Activated CD4-positive, alpha-beta T cell treated with anti-CD3 and anti-CD28 coated beads, Interleukin-2, amount 10 ng/mL, durations not matched to agents 24 days and 14 days (primary cell): ENCODE data around the gene PCDHA11. TPM values are rescaled to one million over a fixed set of nuclear protein-coding genes. Genes with fewer than 3 reads are reported as not detected.
"Not testable (repeated sequence)": the region's sequence is repeated elsewhere in the genome, so short reads cannot be mapped to it uniquely, and the experiment has no call there.

Experiments
- DNase-seq: peaks from one replicate; pipeline ENCODE4 v3.0.0; 2022
- H3K27ac Mint-ChIP-seq: one replicate; pipeline ENCODE4 v1.8.0; 2022; ENCODE audit warnings: mild to moderate bottlenecking, mixed read lengths
- H3K27me3 Mint-ChIP-seq: one replicate; pipeline ENCODE4 v1.8.0; 2022; ENCODE audit warnings: mixed read lengths
- H3K36me3 Mint-ChIP-seq: one replicate; pipeline ENCODE4 v1.8.0; 2022; ENCODE audit warnings: low read depth, mild to moderate bottlenecking, mixed read lengths
- H3K4me1 Mint-ChIP-seq: one replicate; pipeline ENCODE4 v1.8.0; 2021; ENCODE audit warnings: mixed read lengths
- H3K4me3 Mint-ChIP-seq: one replicate; pipeline ENCODE4 v1.8.0; 2022; ENCODE audit warnings: mild to moderate bottlenecking, moderate library complexity, mixed read lengths
- H3K9me3 Mint-ChIP-seq: one replicate; pipeline ENCODE4 v1.8.0; 2021; ENCODE audit warnings: mixed read lengths
- intact Hi-C: fragments of 100-400 bp; cut with micrococcal nuclease; formaldehyde crosslinking; loops from one replicate; pipeline ENCODE4 v1.15.1; 2023
- total RNA-seq: library from RNA; stranded (reverse); gene quantifications from 2 replicates; pipeline ENCODE4 v1.2.3, GENCODE V29; 2022

PCDHA11 gene, protein sequence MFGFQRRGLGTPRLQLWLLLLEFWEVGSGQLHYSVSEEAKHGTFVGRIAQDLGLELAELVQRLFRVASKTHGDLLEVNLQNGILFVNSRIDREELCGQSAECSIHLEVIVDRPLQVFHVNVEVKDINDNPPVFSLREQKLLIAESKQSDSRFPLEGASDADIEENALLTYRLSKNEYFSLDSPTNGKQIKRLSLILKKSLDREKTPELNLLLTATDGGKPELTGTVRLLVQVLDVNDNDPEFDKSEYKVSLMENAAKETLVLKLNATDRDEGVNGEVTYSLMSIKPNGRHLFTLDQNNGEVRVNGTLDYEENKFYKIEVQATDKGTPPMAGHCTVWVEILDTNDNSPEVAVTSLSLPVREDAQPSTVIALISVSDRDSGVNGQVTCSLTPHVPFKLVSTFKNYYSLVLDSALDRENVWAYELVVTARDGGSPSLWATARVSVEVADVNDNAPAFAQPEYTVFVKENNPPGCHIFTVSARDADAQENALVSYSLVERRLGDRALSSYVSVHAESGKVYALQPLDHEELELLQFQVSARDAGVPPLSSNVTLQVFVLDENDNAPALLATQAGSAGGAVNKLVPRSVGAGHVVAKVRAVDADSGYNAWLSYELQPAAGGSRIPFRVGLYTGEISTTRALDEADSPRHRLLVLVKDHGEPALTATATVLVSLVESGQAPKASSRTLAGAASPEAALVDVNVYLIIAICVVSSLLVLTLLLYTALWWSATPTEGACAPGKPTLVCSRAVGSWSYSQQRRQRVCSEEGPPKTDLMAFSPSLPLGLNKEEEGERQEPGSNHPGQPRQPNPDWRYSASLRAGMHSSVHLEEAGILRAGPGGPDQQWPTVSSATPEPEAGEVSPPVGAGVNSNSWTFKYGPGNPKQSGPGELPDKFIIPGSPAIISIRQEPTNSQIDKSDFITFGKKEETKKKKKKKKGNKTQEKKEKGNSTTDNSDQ
- total RNA-seq = not detected in 2 replicates

DNA sequence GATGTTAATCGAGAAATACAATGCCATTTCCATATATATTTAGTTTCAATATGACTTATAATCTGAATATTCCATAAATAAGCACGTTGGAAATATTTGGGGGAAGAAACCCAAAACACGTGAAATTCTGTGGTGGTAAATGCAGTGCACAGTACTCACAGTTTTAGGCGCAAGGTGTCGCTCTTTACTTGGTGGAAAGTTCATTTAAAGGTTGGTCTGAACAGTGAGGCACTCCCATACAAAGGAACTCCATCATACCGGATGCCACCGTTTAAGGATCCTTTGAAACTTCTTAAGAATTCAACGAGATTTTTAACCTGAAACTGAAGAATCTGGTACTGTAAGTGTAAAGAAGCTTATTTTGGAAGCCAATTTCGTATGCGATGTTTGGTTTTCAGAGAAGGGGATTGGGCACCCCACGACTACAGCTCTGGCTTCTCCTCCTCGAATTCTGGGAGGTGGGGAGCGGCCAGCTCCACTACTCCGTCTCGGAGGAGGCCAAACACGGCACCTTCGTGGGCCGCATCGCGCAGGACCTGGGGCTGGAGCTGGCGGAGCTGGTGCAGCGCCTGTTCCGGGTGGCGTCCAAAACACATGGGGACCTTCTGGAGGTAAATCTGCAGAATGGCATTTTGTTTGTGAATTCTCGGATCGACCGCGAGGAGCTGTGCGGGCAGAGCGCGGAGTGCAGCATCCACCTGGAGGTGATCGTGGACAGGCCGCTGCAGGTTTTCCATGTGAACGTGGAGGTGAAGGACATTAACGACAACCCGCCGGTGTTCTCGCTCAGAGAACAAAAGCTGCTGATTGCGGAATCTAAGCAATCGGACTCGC, at the start of gene PCDHA11:
Gene PCDHA11 (plus strand): TSS at position 237 of the 834 bp plus-strand sequence. CDS start 147 bp downstream, at position 384.
- intact Hi-C loops = no loop called here
- Mint-ChIP-seq H3K9me3 (peaks cover 6% of the 10 kb centered on the region), H3K27ac (no peak within 1 kb of the TSS), H3K27me3 (no peaks in the 10 kb centered on the region), H3K4me1 (no peaks in the 10 kb centered on the region), H3K36me3 (no peaks in the 10 kb centered on the region), H3K4me3 (no peak within 1 kb of the TSS)
- no peak for DNase-seq

DNA sequence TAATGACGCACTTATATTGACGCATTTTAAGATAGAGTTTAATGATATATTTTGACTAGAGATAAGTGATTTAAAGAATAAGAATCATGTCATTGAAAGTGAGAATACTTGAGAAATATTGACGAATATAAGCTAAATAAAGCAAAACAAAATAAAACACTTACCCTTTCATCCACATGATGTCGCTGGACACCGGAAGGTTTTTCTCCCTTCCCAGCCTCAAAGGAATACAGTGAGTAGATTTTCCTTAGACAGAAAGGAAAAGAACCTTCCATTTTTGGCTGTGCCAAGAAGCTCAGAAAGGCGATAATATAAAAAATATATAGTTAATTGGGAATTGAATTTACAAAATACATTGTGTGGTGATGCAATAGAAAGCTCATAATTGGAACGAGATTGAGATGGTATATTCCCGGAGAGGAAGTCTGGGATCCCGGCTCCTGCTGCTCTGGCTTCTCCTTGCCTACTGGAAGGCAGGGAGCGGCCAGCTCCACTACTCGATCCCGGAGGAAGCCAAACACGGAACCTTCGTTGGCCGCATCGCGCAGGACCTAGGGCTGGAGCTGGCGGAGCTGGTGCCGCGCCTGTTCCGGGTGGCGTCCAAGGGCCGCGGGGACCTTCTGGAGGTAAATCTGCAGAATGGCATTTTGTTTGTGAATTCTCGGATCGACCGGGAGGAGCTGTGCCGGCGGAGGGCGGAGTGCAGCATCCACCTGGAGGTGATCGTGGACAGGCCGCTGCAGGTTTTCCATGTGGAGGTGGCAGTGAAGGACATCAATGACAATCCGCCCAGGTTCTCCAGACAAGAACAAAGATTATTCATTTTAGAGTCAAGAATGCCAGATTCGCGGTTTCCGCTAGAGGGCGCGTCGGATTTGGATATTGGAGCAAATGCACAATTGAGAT, 47.1 kb upstream of the PCDHA11 start, which contains the start of gene PCDHA5:
Gene PCDHA5 (plus strand): TSS at position 239 of the 906 bp plus-strand sequence.
- intact Hi-C loops = no loop called here
- Mint-ChIP-seq H3K9me3 (peaks cover 4% of the 10 kb centered on the region), H3K36me3 (no peaks in the 10 kb centered on the region), H3K27me3 (no peaks in the 10 kb centered on the region), H3K4me3 (no peak within 1 kb of the TSS), H3K4me1 (no peaks in the 10 kb centered on the region), H3K27ac (no peak within 1 kb of the TSS)
- DNase-seq = no peak

DNA sequence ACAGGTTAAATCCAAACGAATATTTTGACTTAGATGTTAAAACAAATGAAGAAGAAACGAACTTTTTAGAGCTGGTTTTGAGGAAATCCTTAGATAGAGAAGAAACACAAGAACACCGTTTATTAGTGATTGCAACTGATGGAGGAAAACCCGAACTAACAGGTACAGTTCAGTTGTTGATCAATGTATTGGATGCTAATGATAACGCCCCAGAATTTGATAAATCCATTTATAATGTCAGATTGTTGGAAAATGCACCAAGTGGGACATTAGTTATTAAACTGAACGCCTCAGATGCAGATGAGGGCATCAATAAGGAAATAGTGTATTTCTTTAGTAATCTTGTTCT, 46.5 kb upstream of the PCDHA11 start:
- no peaks in the 10 kb centered on the region for H3K27me3 Mint-ChIP-seq
- no peak overlapping the region for H3K27ac Mint-ChIP-seq
- H3K4me1 Mint-ChIP-seq = no peaks in the 10 kb centered on the region
- H3K9me3 Mint-ChIP-seq = peaks cover 8% of the 10 kb centered on the region
- no peak for DNase-seq
- no peak overlapping the region for H3K4me3 Mint-ChIP-seq
- intact Hi-C loops = no loop called here
- H3K36me3 Mint-ChIP-seq = no peaks in the 10 kb centered on the region

DNA sequence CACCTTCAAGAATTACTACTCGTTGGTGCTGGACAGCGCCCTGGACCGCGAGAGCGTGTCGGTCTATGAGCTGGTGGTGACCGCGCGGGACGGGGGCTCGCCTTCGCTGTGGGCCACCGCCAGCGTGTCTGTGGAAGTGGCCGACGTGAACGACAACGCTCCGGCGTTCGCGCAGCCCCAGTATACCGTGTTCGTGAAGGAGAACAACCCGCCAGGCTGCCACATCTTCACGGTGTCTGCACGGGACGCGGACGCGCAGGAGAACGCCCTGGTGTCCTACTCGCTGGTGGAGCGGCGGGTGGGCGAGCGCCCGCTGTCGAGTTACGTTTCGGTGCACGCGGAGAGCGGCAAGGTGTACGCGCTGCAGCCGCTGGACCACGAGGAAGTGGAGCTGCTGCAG, 45.8 kb upstream of the PCDHA11 start:
- H3K36me3 Mint-ChIP-seq, H3K27ac Mint-ChIP-seq, H3K27me3 Mint-ChIP-seq, H3K4me3 Mint-ChIP-seq, H3K4me1 Mint-ChIP-seq, intact Hi-C loops, H3K9me3 Mint-ChIP-seq: not testable (repeated sequence)
- peak; percentile 49 for DNase-seq

DNA sequence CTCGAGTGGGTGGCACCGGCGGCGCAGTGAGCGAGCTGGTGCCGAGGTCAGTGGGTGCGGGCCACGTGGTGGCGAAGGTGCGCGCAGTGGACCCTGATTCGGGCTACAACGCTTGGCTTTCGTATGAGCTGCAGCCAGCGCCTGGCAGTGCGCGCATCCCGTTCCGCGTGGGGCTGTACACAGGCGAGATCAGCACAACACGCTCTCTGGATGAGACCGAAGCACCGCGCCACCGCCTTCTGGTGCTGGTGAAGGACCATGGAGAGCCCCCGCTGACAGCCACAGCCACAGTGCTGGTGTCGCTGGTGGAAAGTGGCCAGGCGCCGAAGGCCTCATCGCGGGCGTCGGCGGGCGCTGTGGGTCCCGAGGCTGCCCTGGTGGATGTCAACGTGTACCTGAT, 45.3 kb upstream of the PCDHA11 start:
- Mint-ChIP-seq H3K27me3 (no peaks in the 10 kb centered on the region), H3K9me3 (peaks cover 9% of the 10 kb centered on the region), H3K4me1 (no peaks in the 10 kb centered on the region), H3K36me3 (peaks cover 1% of the 10 kb centered on the region), H3K4me3 (no peak overlapping the region), H3K27ac (no peak overlapping the region)
- no peak for DNase-seq
- intact Hi-C loops = no loop called here

DNA sequence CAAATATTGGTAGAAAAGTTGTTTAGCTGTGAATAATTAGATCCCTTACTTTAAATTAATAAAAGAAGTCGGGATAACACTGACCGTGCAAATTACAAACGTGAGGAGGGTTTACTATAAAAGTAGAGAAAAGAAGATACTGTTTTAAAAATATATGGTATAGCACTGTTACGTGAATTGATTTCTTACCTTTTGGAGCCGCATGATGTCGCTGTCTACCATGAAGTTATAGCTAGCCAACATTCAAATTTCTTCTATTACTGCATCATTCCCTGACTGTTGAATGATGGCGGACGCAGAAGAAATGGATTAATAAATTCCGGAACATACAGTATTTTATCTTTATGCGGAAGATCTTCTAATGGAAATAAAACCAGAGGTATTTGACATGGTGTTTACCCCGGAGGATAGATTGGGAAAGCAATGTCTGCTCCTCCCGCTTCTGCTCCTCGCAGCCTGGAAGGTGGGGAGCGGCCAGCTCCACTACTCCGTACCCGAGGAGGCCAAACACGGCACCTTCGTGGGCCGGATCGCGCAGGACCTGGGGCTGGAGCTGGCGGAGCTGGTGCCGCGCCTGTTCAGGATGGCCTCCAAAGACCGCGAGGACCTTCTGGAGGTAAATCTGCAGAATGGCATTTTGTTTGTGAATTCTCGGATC, 40.9 kb upstream of the PCDHA11 start, which contains the start of gene PCDHA6:
Gene PCDHA6 (plus strand): TSS at position 257 of the 658 bp plus-strand sequence. CDS start 132 bp downstream, at position 389.
- intact Hi-C loops = no loop called here
- peaks cover 17% of the 10 kb centered on the region for H3K9me3 Mint-ChIP-seq
- DNase-seq = no peak

DNA sequence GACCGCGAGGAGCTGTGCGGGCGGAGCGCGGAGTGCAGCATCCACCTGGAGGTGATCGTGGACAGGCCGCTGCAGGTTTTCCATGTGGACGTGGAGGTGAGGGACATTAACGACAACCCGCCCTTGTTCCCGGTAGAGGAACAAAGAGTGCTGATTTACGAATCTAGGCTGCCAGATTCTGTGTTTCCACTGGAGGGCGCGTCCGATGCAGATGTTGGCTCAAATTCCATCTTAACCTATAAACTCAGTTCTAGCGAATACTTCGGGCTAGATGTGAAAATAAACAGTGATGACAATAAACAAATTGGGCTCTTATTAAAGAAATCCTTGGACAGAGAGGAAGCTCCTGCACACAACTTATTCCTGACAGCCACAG, 40.4 kb upstream of the PCDHA11 start:
- intact Hi-C loops = no loop called here
- H3K4me3 Mint-ChIP-seq = no peak overlapping the region
- no peaks in the 10 kb centered on the region for H3K4me1 Mint-ChIP-seq
- H3K27me3 Mint-ChIP-seq = no peaks in the 10 kb centered on the region
- no peak overlapping the region for H3K27ac Mint-ChIP-seq
- DNase-seq = no peak
- H3K36me3 Mint-ChIP-seq = peaks cover 3% of the 10 kb centered on the region
- peaks cover 20% of the 10 kb centered on the region for H3K9me3 Mint-ChIP-seq

More for the DNA sequence above, 40.9 kb upstream of the PCDHA11 start, which contains the start of gene PCDHA6:
- H3K27me3 Mint-ChIP-seq = no peaks in the 10 kb centered on the region
- peaks cover 3% of the 10 kb centered on the region for H3K36me3 Mint-ChIP-seq
- no peak within 1 kb of the TSS for H3K4me3 Mint-ChIP-seq
- H3K4me1 Mint-ChIP-seq = no peaks in the 10 kb centered on the region
- no peak within 1 kb of the TSS for H3K27ac Mint-ChIP-seq

DNA sequence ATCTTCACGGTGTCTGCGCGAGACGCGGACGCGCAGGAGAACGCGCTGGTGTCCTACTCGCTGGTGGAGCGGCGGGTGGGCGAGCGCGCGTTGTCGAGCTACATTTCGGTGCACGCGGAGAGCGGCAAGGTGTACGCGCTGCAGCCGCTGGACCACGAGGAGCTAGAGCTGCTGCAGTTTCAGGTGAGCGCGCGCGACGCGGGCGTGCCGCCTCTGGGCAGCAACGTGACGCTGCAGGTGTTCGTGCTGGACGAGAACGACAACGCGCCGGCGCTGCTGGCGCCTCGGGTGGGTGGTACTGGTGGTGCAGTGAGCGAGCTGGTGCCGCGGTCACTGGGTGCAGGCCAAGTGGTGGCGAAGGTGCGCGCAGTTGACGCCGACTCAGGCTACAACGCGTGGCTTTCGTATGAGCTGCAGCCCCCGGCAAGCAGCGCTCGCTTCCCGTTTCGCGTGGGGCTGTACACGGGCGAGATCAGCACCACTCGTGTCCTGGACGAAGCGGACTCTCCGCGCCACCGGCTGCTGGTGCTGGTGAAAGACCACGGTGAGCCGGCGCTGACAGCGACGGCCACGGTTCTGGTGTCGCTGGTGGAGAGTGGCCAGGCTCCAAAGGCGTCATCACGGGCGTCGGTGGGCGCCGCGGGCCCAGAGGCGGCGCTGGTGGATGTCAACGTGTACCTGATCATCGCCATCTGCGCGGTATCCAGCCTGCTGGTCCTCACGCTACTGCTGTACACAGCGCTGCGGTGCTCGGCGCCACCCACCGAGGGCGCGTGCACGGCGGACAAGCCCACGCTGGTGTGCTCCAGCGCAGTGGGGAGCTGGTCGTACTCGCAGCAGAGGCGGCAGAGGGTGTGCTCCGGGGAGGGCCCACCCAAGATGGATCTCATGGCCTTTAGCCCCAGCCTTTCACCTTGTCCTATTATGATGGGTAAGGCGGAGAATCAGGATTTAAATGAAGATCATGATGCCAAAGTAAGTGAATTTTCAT, 39.0 kb upstream of the PCDHA11 start:
- H3K4me1 Mint-ChIP-seq, H3K27ac Mint-ChIP-seq, H3K4me3 Mint-ChIP-seq, H3K36me3 Mint-ChIP-seq, DNase-seq, intact Hi-C loops, H3K27me3 Mint-ChIP-seq: not testable (repeated sequence)
- H3K9me3 Mint-ChIP-seq = peaks cover 23% of the 10 kb centered on the region

DNA sequence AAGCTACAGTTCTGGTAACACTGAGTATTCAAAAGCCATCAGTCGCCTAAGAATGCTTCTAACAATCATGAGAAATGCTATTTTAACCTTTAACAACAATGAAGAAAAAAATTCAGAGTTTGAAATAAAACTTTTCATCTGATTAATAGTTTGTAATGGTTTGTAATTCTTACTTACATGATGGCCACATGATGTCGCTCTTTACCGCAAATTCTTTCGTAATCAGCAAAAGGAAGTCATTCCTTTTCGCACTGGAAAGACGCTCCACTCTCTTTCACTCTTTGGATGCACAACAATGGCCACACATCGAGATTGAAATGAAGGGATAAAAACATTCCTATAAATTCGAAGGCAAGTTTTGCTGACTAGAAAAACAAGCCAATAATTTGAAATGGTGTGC, 34.8 kb upstream of the PCDHA11 start, which contains the start of gene PCDHA7:
Gene PCDHA7 (plus strand): TSS at position 277 of the 400 bp plus-strand sequence. CDS start 115 bp downstream, at position 392.
- Mint-ChIP-seq H3K36me3 (no peaks in the 10 kb centered on the region), H3K9me3 (peaks cover 12% of the 10 kb centered on the region), H3K27me3 (no peaks in the 10 kb centered on the region), H3K4me1 (no peaks in the 10 kb centered on the region), H3K4me3 (no peak within 1 kb of the TSS), H3K27ac (peak within 1 kb of the TSS; percentile 41)
- intact Hi-C loops = no loop called here
- DNase-seq = no peak

DNA sequence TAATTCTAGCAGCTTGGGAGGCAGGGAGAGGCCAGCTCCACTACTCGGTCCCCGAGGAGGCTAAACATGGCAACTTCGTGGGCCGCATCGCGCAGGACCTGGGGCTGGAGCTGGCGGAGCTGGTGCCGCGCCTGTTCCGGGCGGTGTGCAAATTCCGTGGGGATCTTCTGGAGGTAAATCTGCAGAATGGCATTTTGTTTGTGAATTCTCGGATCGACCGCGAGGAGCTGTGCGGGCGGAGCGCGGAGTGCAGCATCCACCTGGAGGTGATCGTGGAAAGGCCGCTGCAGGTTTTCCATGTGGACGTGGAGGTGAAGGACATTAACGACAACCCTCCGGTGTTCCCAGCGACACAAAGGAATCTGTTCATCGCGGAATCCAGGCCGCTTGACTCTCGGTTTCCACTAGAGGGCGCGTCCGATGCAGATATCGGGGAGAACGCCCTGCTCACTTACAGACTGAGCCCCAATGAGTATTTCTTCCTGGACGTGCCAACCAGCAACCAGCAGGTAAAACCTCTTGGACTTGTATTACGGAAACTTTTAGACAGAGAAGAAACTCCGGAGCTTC, 34.2 kb upstream of the PCDHA11 start:
- H3K4me1 Mint-ChIP-seq, H3K4me3 Mint-ChIP-seq, H3K36me3 Mint-ChIP-seq, DNase-seq, intact Hi-C loops, H3K27me3 Mint-ChIP-seq: not testable (repeated sequence)
- Mint-ChIP-seq H3K27ac (peak overlapping the region; percentile 41), H3K9me3 (peaks cover 13% of the 10 kb centered on the region)
